Peyer's patch (tissue), 4 donors: ENCODE measurements around the gene PATJ.

Source experiments
- CTCF ChIP-seq, 6 experiments: fragments of 450-650 bp in 4 of 6; fragments of 200-600 bp in 2 of 6; sonication (generic) in 1 of 6; IDR thresholded peaks; one replicate each; pipeline ENCODE4 v1.5.1; 2017 to 2019; ENCODE audit warnings: antibody characterized with exemption in 6 of 6, mild to moderate bottlenecking in 3 of 6, moderate library complexity in 1 of 6
- POLR2A ChIP-seq, 2 donors: fragments of 450-650 bp; IDR thresholded peaks; one replicate each; pipeline ENCODE4 v1.5.1; 2017; ENCODE audit warnings: antibody characterized with exemption in 2 of 2, mild to moderate bottlenecking in 2 of 2, moderate library complexity in 2 of 2

GRCh38 chr1:62066713-62067112, 324.4 kb downstream of the PATJ start:
- TF ChIP-seq CTCF (IDR thresholded peaks at IDR 0.05) (no peak), POLR2A (IDR thresholded peaks at IDR 0.05) (no peak)
